HL-60 (cell line): Measurements from ENCODE around the gene GIGYF1.

Experiments
- DNase-seq, 2 experiments: peaks; one replicate each; pipeline ENCODE4 v3.0.0-alpha.2; 2010 to 2020; ENCODE audit warnings: low read depth in 1 of 2, low spot score in 1 of 2
- H3K27ac ChIP-seq: fragments of 250-450 bp; sonication (Bioruptor Pico); replicated peaks from 2 replicates; pipeline ENCODE4 v1.5.1; 2020; ENCODE audit warnings: mild to moderate bottlenecking, moderate library complexity
- H3K27me3 ChIP-seq: fragments of 250-450 bp; sonication (Bioruptor Pico); 2 replicates; pipeline ENCODE4 v1.5.1; 2021; ENCODE audit warnings: mild to moderate bottlenecking, moderate library complexity; ENCODE audit not compliant: insufficient read depth, poor library complexity, severe bottlenecking
- H3K4me3 ChIP-seq: replicated peaks from 2 replicates; pipeline ENCODE4 v1.5.1; 2011; ENCODE audit warnings: mild to moderate bottlenecking, control low read depth, low read length; ENCODE audit not compliant: insufficient read depth
- GABPA ChIP-seq: IDR thresholded peaks from 2 replicates; pipeline ENCODE4 v1.6.1; 2012; ENCODE audit warnings: low read depth
- SPI1 ChIP-seq: IDR thresholded peaks from 2 replicates; pipeline ENCODE4 v1.6.1; 2012; ENCODE audit warnings: low read depth, mild to moderate bottlenecking, borderline replicate concordance

GIGYF1 gene

DNA sequence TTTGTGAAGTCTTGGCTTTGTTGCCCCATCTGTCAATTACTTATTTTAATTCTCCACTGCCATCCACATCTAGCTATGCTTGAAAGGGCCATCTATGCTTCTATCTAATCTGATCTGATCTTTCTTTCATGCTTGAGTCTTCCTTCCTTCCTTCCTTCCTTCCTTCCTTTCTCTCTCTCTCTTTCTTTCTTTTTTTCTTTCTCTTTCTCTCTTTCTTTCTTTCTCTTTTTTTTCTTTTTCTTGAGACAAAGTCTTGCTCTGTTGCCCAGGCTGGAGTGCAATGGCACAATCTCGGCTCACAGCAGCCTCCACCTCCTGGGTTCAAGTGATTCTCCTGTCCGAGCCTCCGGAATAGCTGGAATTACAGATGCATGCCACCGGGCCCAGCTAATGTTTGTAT lies 64.0 kb downstream of the GIGYF1 start:
- H3K27ac ChIP-seq, result no peak overlapping the region
- no peak for DNase-seq
- H3K27me3 ChIP-seq, result no peaks in the 10 kb centered on the region
- no peak for TF ChIP-seq SPI1
- TF ChIP-seq GABPA, result no peak
- H3K4me3 ChIP-seq, result no peak overlapping the region
